ENCODE measurements around the gene ERGIC1. TPM values are rescaled to one million over a fixed set of nuclear protein-coding genes. Genes with fewer than 3 reads are reported as not detected.
"Not testable (repeated sequence)": the region's sequence is repeated elsewhere in the genome, so short reads cannot be mapped to it uniquely, and the experiment has no call there.

Gene ERGIC1
- total and polyA plus RNA-seq, 10 of the 15 experiments (the other 5 are each of a cell fraction or from before 2014, with no cell fraction given), result 8.8 to 104 (median 76.3) TPM

DNA sequence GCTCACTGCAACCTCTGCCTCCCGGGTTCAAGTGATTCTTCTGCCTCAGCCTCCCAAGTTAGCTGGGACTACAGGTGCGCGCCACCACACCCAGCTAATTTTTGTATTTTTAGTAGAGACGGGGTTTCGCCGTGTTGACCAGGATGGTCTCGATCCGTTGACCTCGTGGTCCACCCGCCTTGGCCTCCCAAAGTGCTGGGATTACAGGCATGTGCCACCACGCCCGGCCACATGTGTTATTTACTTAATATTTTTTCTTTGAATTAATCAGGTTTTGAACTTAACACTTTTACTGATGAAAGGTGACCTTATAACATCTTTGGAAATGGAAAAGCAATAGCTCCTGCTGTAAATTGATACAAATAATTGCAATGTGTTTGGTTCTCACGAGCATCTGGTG is 13.5 kb downstream of the ERGIC1 start:
- Histone ChIP-seq H3K4me1 (ENCODE audit: control insufficient read depth, insufficient read depth, low read length) (peaks cover 24% of the 10 kb centered on the region), H3K79me2 (ENCODE audit: control insufficient read depth, insufficient read depth, low read length) (peaks cover 60% of the 10 kb centered on the region)
- ChIA-PET RAD21 (ENCODE audit: unreplicated experiment) (interaction anchor here (1.0 kb wide), 1 partner anchor 76 kb away, joined by 3 read pairs; no protein-coding TSS in a partner anchor), CTCF (interaction anchor here (0.6 to 4.3 kb wide), 5 partner anchors 9 to 84 kb away, joined by 3 to 22 read pairs (median 4); partner anchors contain the start of gene DUSP1), POLR2A (interaction anchor here (5.2 kb wide), 1 partner anchor 12 kb away, joined by 34 read pairs; no protein-coding TSS in a partner anchor), SMC1A (ENCODE audit: uncharacterized antibody, unreplicated experiment) (interaction anchor here (1.8 to 4.2 kb wide), 2 partner anchors 10 to 34 kb away, joined by 7 to 44 read pairs; no protein-coding TSS in a partner anchor)
- DNase-seq (ENCODE audit: low read depth, low spot score); BruUV-seq (replicated peaks); H3K27me3 ChIP-seq (replicated peaks in 1 of 2; ENCODE audit: control insufficient read depth in 2 of 2, insufficient read depth in 2 of 2, low read length in 1 of 2); H3K9me3 ChIP-seq (replicated peaks; ENCODE audit: control insufficient read depth, insufficient read depth, low read length); H3K4me3 ChIP-seq; H3K36me3 ChIP-seq (ENCODE audit: control insufficient read depth in 2 of 2, insufficient read depth in 2 of 2, low read length in 1 of 2); in situ Hi-C loops (cut with MboI); H3K27ac ChIP-seq (ENCODE audit: control insufficient read depth, insufficient read depth); H2AFZ ChIP-seq (ENCODE audit: control insufficient read depth, low read depth, low read length); ATAC-seq; H3K9ac ChIP-seq (ENCODE audit: control insufficient read depth, insufficient read depth, low read length); H4K20me1 ChIP-seq (ENCODE audit: control insufficient read depth, insufficient read depth); intact Hi-C loops (cut with micrococcal nuclease; ENCODE audit: unreplicated experiment); H3K4me2 ChIP-seq (ENCODE audit: control insufficient read depth, insufficient read depth); FAIRE-seq: not testable (repeated sequence)
- 84% methylated on average over 13 of the region's 13 CpGs for WGBS (ENCODE audit: insufficient coverage, insufficient replicate concordance, low lambda C conversion rate, missing lambda C conversion rate)

DNA sequence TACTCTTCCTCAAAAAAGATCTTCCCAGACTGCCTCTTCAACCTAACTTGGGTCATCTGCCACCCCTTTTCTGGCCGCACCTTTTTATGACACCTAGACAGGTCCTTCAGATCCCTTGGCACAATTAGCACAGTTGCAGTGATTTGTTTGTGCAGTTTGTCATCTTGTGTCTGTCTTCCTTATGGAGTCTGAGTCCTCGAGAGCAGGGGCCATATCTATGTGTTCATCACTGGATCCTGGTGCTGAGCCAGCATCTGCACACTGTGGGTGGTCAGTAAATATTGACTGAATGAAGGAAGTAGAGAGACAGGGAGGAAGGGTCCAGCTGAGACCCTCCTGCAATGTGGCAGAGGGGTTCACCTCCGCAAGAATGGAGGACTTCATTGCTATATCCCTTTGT is 14.4 kb downstream of the ERGIC1 start:
- POLR2A ChIA-PET, result interaction anchor here (0.7 to 5.2 kb wide), 3 partner anchors 12 to 77 kb away, joined by 3 to 34 read pairs (median 14); partner anchors contain the start of gene DUSP1
- H3K27me3 ChIP-seq (replicated peaks in 1 of 2; ENCODE audit: control insufficient read depth in 2 of 2, insufficient read depth in 2 of 2, low read length in 1 of 2), result no peaks in the 10 kb centered on the region
- CTCF ChIA-PET, result interaction anchor here (1.0 to 4.3 kb wide), 3 partner anchors 12 to 83 kb away, joined by 4 to 22 read pairs (median 20); partner anchors contain the start of gene DUSP1
- SMC1A ChIA-PET (ENCODE audit: uncharacterized antibody, unreplicated experiment), result interaction anchor here (1.8 to 4.2 kb wide), 3 partner anchors 11 to 71 kb away, joined by 7 to 44 read pairs (median 12); no protein-coding TSS in a partner anchor
- ATAC-seq (no peak), FAIRE-seq (no peak), DNase-seq (ENCODE audit: low read depth, low spot score) (no peak)
- TF ChIP-seq NFYA (IDR thresholded peaks at IDR 0.05; ENCODE audit: borderline replicate concordance, low read depth, low read length) (no peak), CEBPZ (IDR thresholded peaks at IDR 0.05; ENCODE audit: low read depth, low read length) (no peak), BCL11A (IDR thresholded peaks at IDR 0.05; ENCODE audit: low read depth, low read length) (no peak), TAF1 (IDR thresholded peaks at IDR 0.05; ENCODE audit: borderline replicate concordance, low read depth, low read length) (no peak)
- H3K9ac ChIP-seq (ENCODE audit: control insufficient read depth, insufficient read depth, low read length), result no peak overlapping the region
- no peaks in the 10 kb centered on the region for H3K9me3 ChIP-seq (replicated peaks; ENCODE audit: control insufficient read depth, insufficient read depth, low read length)
- BruUV-seq (replicated peaks), result no TSS peak
- 96% methylated on average over 3 of the region's 3 CpGs for WGBS (ENCODE audit: insufficient coverage, insufficient replicate concordance, low lambda C conversion rate, missing lambda C conversion rate)
- H2AFZ ChIP-seq (ENCODE audit: control insufficient read depth, low read depth, low read length), result no peak overlapping the region
- H3K4me2 ChIP-seq (ENCODE audit: control insufficient read depth, insufficient read depth), result no peak overlapping the region
- H3K4me3 ChIP-seq, result no peak overlapping the region
- in situ Hi-C loops (cut with MboI) (no loop called here), intact Hi-C loops (cut with micrococcal nuclease; ENCODE audit: unreplicated experiment) (no loop called here)
- peaks cover 24% of the 10 kb centered on the region for H3K4me1 ChIP-seq (ENCODE audit: control insufficient read depth, insufficient read depth, low read length)
- H3K27ac ChIP-seq (ENCODE audit: control insufficient read depth, insufficient read depth), result no peak overlapping the region
- H3K36me3 ChIP-seq (ENCODE audit: control insufficient read depth in 2 of 2, insufficient read depth in 2 of 2, low read length in 1 of 2), result peaks cover 0 to 4% of the 10 kb centered on the region in 2 experiments; a peak in 2 of 4 replicates
- H4K20me1 ChIP-seq (ENCODE audit: control insufficient read depth, insufficient read depth), result no peaks in the 10 kb centered on the region
- RAD21 ChIA-PET (ENCODE audit: unreplicated experiment), result interaction anchor here (1.0 to 2.3 kb wide), 3 partner anchors 12 to 76 kb away, joined by 3 to 6 read pairs (median 3); no protein-coding TSS in a partner anchor
- peaks cover 58% of the 10 kb centered on the region for H3K79me2 ChIP-seq (ENCODE audit: control insufficient read depth, insufficient read depth, low read length)
